Adrenal gland (tissue), 12 donors: ENCODE data around the gene RXYLT1. TPM values are rescaled to one million over a fixed set of nuclear protein-coding genes. Genes with fewer than 3 reads are reported as not detected.

Experiments
- DNase-seq, 7 donors: peaks; one replicate each; pipeline ENCODE4 v3.0.0-alpha.2; 2019 to 2020
- H3K27ac ChIP-seq, 5 donors: fragments of 200-600 bp; sonication (generic) in 4 of 5; 1 replicate in 3 of 5; 2 replicates in 2 of 5; pipeline versions ENCODE4 v1.5.1 to v1.8.0; 2016 to 2020; ENCODE audit warnings: mild to moderate bottlenecking in 1 of 5
- H3K27me3 ChIP-seq: fragments of 200-600 bp; 2 replicates; pipeline ENCODE4 v1.8.0; 2021
- H3K36me3 ChIP-seq, 2 donors: fragments of 200-600 bp; replicated peaks in 1 of 2; 1 replicate in 1 of 2; 2 replicates in 1 of 2; pipeline versions ENCODE4 v1.5.1 to v1.8.0; 2018 to 2022
- H3K4me1 ChIP-seq, 2 donors: fragments of 200-600 bp; replicated peaks in 1 of 2; 1 replicate in 1 of 2; 2 replicates in 1 of 2; pipeline versions ENCODE4 v1.5.1 to v1.8.0; 2018 to 2021
- H3K4me3 ChIP-seq, 4 donors: fragments of 200-600 bp; sonication (generic) in 3 of 4; one replicate each; pipeline ENCODE4 v1.5.1; 2016 to 2018
- H3K9me3 ChIP-seq, 3 donors: fragments of 200-600 bp; sonication (generic) in 1 of 3; replicated peaks in 1 of 3; 1 replicate in 2 of 3; 2 replicates in 1 of 3; pipeline versions ENCODE4 v1.5.1 to v1.8.0; 2016 to 2021
- POLR2A ChIP-seq, 2 donors: fragments of 450-650 bp; IDR thresholded peaks; one replicate each; pipeline ENCODE4 v1.6.1; 2017; ENCODE audit warnings: antibody characterized with exemption in 2 of 2, mild to moderate bottlenecking in 2 of 2, moderate library complexity in 1 of 2
- WGBS, 4 donors: extraction: QIAGEN DNeasy Blood & Tissue Kit in 2 of 4; methylation state at CpG; one replicate each; pipeline versions ENCODE4 v1.1.5 to v1.1.7; 2013 to 2017; 5-methylcytosine and 5-hydroxymethylcytosine counted together
- intact Hi-C, 2 donors: fragments of 100-400 bp; cut with DNase I; formaldehyde crosslinking; loops; one replicate each; pipeline versions ENCODE4 v1.14.1 to v1.15.0; 2022 to 2023
- polyA plus RNA-seq, 3 donors: library from polyadenylated mRNA; stranded (reverse); fragments of 200-250 nt in 2 of 3; fragments of 350-450 nt in 1 of 3; fragmentation: Illumina TruSeq in 1 of 3; extraction: RNeasy Lipid Tissue Mini Kit (QIAGEN cat#74804) in 1 of 3; gene quantifications; one replicate each; pipeline ENCODE4 v1.2.3, GENCODE V29; 2013 to 2014
- total RNA-seq, 9 donors: library from RNA; depleted of rRNA in 4 of 9; stranded (reverse); fragments of >200 nt in 4 of 9; fragments of 120-200 nt in 1 of 9; fragmentation: NEBNext Ultra II Directional in 1 of 9; extraction: Animal tissue kit (Norgen Biotek cat#: 25700) in 1 of 9; gene quantifications; one replicate each; pipeline versions ENCODE4 v1.1.0 to v1.2.4, GENCODE V29; 2013 to 2023
- TF ChIP-seq, protein P1 (sequence below), 6 experiments: fragments of 450-650 bp in 4 of 6; fragments of 200-600 bp in 2 of 6; sonication (generic) in 1 of 6; IDR thresholded peaks; 1 replicate in 5 of 6; 2 replicates in 1 of 6; pipeline versions ENCODE4 v1.5.1 to v1.8.0; 2016 to 2021; ENCODE audit warnings: antibody characterized with exemption in 6 of 6, mild to moderate bottlenecking in 2 of 6, moderate library complexity in 1 of 6
- donor health status: healthy with polysubstance abuse.
- donor health status: Bipolar disorder and iron deficiency.
- donor health status: DM: yes; HTN: yes; CAD: no.
- donor health status: DM: no; HTN: no; CAD: no.
- donor health status: DM: no; HTN: no; CAD: no.
- donor health status: DM: yes; HTN: yes; CAD: no.

RXYLT1 gene
- total and polyA plus RNA-seq, 12 donors = 13.9 to 44.9 (median 26.3) TPM

DNA sequence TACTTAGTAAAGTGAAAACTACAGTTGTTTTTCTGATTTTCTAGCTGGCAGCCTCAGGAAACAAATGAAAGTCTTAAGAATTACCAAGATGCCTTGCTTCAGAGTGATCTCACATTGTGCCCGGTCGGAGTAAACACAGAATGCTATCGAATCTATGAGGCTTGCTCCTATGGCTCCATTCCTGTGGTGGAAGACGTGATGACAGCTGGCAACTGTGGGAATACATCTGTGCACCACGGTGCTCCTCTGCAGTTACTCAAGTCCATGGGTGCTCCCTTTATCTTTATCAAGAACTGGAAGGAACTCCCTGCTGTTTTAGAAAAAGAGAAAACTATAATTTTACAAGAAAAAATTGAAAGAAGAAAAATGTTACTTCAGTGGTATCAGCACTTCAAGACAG, 28.9 kb downstream of the RXYLT1 start:
- 91 to 94% (median 92%) methylated on average over 5 of the region's 5 CpGs for WGBS, 4 donors
- TF ChIP-seq, protein P1, sequence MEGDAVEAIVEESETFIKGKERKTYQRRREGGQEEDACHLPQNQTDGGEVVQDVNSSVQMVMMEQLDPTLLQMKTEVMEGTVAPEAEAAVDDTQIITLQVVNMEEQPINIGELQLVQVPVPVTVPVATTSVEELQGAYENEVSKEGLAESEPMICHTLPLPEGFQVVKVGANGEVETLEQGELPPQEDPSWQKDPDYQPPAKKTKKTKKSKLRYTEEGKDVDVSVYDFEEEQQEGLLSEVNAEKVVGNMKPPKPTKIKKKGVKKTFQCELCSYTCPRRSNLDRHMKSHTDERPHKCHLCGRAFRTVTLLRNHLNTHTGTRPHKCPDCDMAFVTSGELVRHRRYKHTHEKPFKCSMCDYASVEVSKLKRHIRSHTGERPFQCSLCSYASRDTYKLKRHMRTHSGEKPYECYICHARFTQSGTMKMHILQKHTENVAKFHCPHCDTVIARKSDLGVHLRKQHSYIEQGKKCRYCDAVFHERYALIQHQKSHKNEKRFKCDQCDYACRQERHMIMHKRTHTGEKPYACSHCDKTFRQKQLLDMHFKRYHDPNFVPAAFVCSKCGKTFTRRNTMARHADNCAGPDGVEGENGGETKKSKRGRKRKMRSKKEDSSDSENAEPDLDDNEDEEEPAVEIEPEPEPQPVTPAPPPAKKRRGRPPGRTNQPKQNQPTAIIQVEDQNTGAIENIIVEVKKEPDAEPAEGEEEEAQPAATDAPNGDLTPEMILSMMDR (IDR thresholded peaks at IDR 0.05) = no peak
- TF ChIP-seq POLR2A (IDR thresholded peaks at IDR 0.05) = no peak
- H3K9me3 ChIP-seq = no peaks in the 10 kb centered on the region
- peaks cover 0 to 17% of the 10 kb centered on the region in 2 donors for H3K36me3 ChIP-seq
- no peak overlapping the region for H3K4me3 ChIP-seq
- no peak overlapping the region for H3K27ac ChIP-seq
- no peak for DNase-seq
- H3K27me3 ChIP-seq = no peaks in the 10 kb centered on the region
- no peaks in the 10 kb centered on the region for H3K4me1 ChIP-seq
- intact Hi-C loops = loop anchor here in 1 of 2 donors (10.0 kb wide), 1 partner anchor 134 kb away; no protein-coding TSS in a partner anchor

DNA sequence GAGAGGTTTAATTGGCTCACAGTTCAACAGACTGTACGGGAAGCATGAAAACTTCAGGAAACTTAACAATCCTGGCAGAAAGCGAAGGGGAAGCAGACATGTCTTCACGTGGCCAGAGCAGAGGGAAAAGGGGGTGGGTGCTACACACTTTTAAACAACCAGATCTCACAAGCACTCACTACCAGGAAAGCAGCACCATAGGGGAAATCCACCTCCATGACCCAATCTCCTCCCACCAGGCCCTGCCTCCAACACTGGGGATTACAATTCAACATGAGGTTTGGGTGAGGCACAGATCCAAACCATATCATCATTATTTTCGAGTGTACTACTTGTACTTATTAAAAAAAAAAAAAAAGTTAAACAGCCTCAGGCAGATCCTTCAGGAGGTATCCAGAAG, 29.9 kb downstream of the RXYLT1 start:
- peaks cover 0 to 17% of the 10 kb centered on the region in 2 donors for H3K36me3 ChIP-seq
- 73 to 83% (median 79%) methylated on average over 4 of the region's 4 CpGs for WGBS, 4 donors
- TF ChIP-seq, protein P1 (IDR thresholded peaks at IDR 0.05) = no peak
- H3K27me3 ChIP-seq = no peaks in the 10 kb centered on the region
- no peaks in the 10 kb centered on the region for H3K9me3 ChIP-seq
- no peak overlapping the region for H3K4me3 ChIP-seq
- no peaks in the 10 kb centered on the region for H3K4me1 ChIP-seq
- H3K27ac ChIP-seq = no peak overlapping the region
- no peak for DNase-seq
- intact Hi-C loops = loop anchor here in 1 of 2 donors (10.0 kb wide), 1 partner anchor 135 kb away; no protein-coding TSS in a partner anchor

DNA sequence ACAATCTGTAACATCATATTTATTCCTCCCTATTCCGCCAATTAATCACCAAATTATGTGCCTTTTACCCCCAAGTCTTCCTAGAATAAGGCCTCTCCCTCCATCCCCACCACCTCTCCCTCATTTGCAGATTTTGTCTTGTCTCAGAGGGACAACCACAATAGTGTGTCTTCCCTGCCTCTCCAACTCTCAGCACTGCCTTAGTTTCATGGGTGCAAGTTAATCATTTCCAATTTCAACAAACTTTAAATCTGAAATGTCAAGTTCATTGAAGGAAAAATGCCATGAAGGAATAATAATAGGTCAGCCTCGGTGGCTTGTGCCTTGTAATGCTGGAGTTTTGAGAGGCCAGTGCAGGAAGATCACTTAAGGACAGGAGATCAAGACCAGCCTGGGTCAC, 31.6 kb downstream of the RXYLT1 start:
- no peak for DNase-seq
- no peaks in the 10 kb centered on the region for H3K4me1 ChIP-seq
- peaks cover 0 to 17% of the 10 kb centered on the region in 2 donors for H3K36me3 ChIP-seq
- H3K9me3 ChIP-seq = no peaks in the 10 kb centered on the region
- intact Hi-C loops = no loop called here
- no peak overlapping the region for H3K27ac ChIP-seq
- WGBS, 4 donors = 61 to 75% (median 63%) methylated on average over 2 of the region's 2 CpGs
- H3K27me3 ChIP-seq = no peaks in the 10 kb centered on the region
- no peak overlapping the region for H3K4me3 ChIP-seq
- TF ChIP-seq, protein P1 (IDR thresholded peaks at IDR 0.05) = no peak
- TF ChIP-seq POLR2A (IDR thresholded peaks at IDR 0.05) = no peak

DNA sequence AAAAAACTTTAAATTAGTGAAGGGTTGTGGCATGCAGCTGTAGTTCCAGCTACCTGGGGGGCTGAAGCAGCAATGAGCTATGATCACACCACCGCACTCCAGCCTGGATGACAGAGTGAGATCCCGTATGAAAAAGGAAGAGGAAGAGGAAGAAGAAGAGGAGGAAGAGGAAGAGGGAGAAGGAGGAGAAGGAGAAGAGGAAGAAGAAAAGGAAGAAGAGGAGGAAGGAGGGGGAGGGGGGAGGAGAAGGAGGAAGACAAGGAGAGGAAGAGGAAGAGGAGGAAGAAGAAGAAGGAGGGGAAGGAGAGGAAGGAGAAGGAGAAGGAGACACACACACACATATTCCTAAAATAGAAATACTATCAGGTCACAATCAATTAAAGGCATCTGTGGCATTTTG, 32.0 kb downstream of the RXYLT1 start:
- Histone ChIP-seq H3K4me1 (no peaks in the 10 kb centered on the region), H3K4me3 (no peak overlapping the region), H3K27ac (no peak overlapping the region), H3K9me3 (no peaks in the 10 kb centered on the region), H3K36me3 (peaks cover 0 to 17% of the 10 kb centered on the region in 2 donors), H3K27me3 (no peaks in the 10 kb centered on the region)
- TF ChIP-seq, protein P1 (IDR thresholded peaks at IDR 0.05) = no peak
- no peak for TF ChIP-seq POLR2A (IDR thresholded peaks at IDR 0.05)
- WGBS, 4 donors = 71 to 87% (median 79%) methylated on average over 2 of the region's 2 CpGs
- intact Hi-C loops = no loop called here
- no peak for DNase-seq
